Common myeloid progenitor, CD34-positive (primary cell): ENCODE results near the gene IBA57.

Experiments used
- CTCF ChIA-PET: fragments of 350-600 bp; sonication (Branson Sonifier 250); formaldehyde crosslinking; loops from one replicate; lab custom pipeline; 2021; ENCODE audit warnings: antibody characterized with exemption; lab: Charles Lee
- POLR2A ChIA-PET: fragments of 350-600 bp; sonication (Branson Sonifier 250); formaldehyde crosslinking; loops from one replicate; lab custom pipeline; 2021; ENCODE audit warnings: antibody characterized with exemption; lab: Charles Lee
- DNase-seq, 3 donors: peaks; one replicate each; pipeline versions ENCODE4 v3.0.0 to v3.0.0-alpha.2; 2013
- H3K27ac ChIP-seq, 2 experiments: 1 replicate in 1 of 2; 2 replicates in 1 of 2; pipeline ENCODE4 v1.7.0; 2013; ENCODE audit warnings: inconsistent platforms in 2 of 2, low read length in 2 of 2, mild to moderate bottlenecking in 2 of 2, low read depth in 1 of 2, moderate library complexity in 1 of 2; ENCODE audit not compliant: severe bottlenecking in 2 of 2, insufficient read depth in 1 of 2, poor library complexity in 1 of 2
- H3K27me3 ChIP-seq, 5 experiments: replicated peaks in 2 of 5; 1 replicate in 3 of 5; 2 replicates in 2 of 5; pipeline versions ENCODE4 v1.6.1 to v1.7.0; 2013; ENCODE audit warnings: low read length in 4 of 5, mild to moderate bottlenecking in 2 of 5, moderate library complexity in 2 of 5, inconsistent platforms in 1 of 5; ENCODE audit not compliant: insufficient read depth in 5 of 5, control insufficient read depth in 4 of 5
- H3K36me3 ChIP-seq, 4 experiments: 1 replicate in 2 of 4; 2 replicates in 2 of 4; pipeline versions ENCODE4 v1.6.1 to v1.7.0; 2013; ENCODE audit warnings: low read length in 3 of 4, control low read depth in 1 of 4, mild to moderate bottlenecking in 1 of 4; ENCODE audit not compliant: control insufficient read depth in 4 of 4, insufficient read depth in 4 of 4
- H3K4me1 ChIP-seq, 4 experiments: 1 replicate in 3 of 4; 2 replicates in 1 of 4; pipeline versions ENCODE4 v1.6.1 to v1.7.1; 2013; ENCODE audit warnings: low read length in 3 of 4, mild to moderate bottlenecking in 3 of 4, control low read depth in 1 of 4, inconsistent platforms in 1 of 4, moderate library complexity in 1 of 4; ENCODE audit not compliant: control insufficient read depth in 4 of 4, insufficient read depth in 4 of 4; ENCODE audit errors: control extremely low read depth in 1 of 4
- H3K4me3 ChIP-seq, 7 experiments: 1 replicate in 4 of 7; 2 replicates in 3 of 7; pipeline versions ENCODE4 v1.5.1 to v1.7.0; 2013; ENCODE audit warnings: mild to moderate bottlenecking in 7 of 7, low read length in 6 of 7, moderate library complexity in 6 of 7, inconsistent platforms in 2 of 7, low read depth in 2 of 7, control low read depth in 1 of 7; ENCODE audit not compliant: insufficient read depth in 4 of 7, control insufficient read depth in 1 of 7; ENCODE audit errors: extremely low read depth in 1 of 7
- H3K9me3 ChIP-seq, 5 experiments: 1 replicate in 4 of 5; 2 replicates in 1 of 5; pipeline versions ENCODE4 v1.6.1 to v1.7.1; 2013; ENCODE audit warnings: low read length in 4 of 5, mild to moderate bottlenecking in 2 of 5, inconsistent platforms in 1 of 5, low read depth in 1 of 5, moderate library complexity in 1 of 5; ENCODE audit not compliant: control insufficient read depth in 4 of 5, insufficient read depth in 2 of 5; ENCODE audit errors: control extremely low read depth in 1 of 5
- WGBS: methylation state at CpG from one replicate; pipeline ENCODE4 v1.1.5; 2013; ENCODE audit not compliant: insufficient coverage; 5-methylcytosine and 5-hydroxymethylcytosine counted together

IBA57 gene

GRCh38 chr1:228228601-228229074, 63.0 kb downstream of the IBA57 start:
- DNase-seq, result no peak
- WGBS, result 87% methylated on average over 3 of the region's 5 CpGs
- Histone ChIP-seq H3K4me3 (no peak overlapping the region), H3K27me3 (no peaks in the 10 kb centered on the region), H3K4me1 (peaks cover 0 to 2% (median 0%) of the 10 kb centered on the region in 4 experiments), H3K9me3 (peaks cover 0 to 43% (median 19%) of the 10 kb centered on the region in 5 experiments), H3K27ac (no peak overlapping the region), H3K36me3 (peaks cover 15 to 91% (median 33%) of the 10 kb centered on the region in 4 experiments)
- ChIA-PET POLR2A (no interaction called here), CTCF (no interaction called here)

DNA sequence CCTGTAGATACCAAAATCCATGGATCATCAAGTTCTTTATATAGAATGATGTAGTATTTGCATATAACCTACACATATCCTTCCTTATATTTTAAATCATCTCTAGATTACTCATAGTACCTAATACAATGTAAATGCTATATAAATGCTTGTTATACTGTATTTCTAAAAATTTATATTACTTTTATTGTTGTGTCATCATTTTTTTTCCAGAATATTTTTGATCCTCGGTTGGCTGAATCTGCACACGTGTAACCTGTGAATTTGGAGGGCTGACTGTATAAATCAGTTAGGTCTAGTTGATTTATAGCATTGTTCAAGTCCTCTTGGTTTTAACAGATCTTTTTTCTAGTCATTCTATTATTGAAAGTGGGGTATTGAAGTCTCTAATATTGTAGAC, 65.6 kb downstream of the IBA57 start:
- Histone ChIP-seq H3K27ac (no peak overlapping the region), H3K4me3 (no peak overlapping the region), H3K27me3 (no peaks in the 10 kb centered on the region), H3K4me1 (peaks cover 0 to 2% (median 0%) of the 10 kb centered on the region in 4 experiments), H3K9me3 (peaks cover 2 to 38% (median 10%) of the 10 kb centered on the region in 5 experiments), H3K36me3 (peaks cover 1 to 85% (median 19%) of the 10 kb centered on the region in 4 experiments)
- DNase-seq, result no peak
- ChIA-PET POLR2A (no interaction called here), CTCF (no interaction called here)
- WGBS, result no CpG with 5 or more reads among the region's 2 CpGs
